Tibial artery (tissue), 4 donors: ENCODE results near the gene CYTH1.
A peak's percentile ranks its signal among the peaks of the same experiment; 100 is the strongest.

Experiments used
- DNase-seq, 2 donors: peaks; one replicate each; pipeline ENCODE4 v3.0.0-alpha.2; 2019
- H3K27ac ChIP-seq, 2 donors: fragments of 200-600 bp; sonication (generic) in 1 of 2; 1 replicate in 1 of 2; 2 replicates in 1 of 2; pipeline ENCODE4 v1.5.1; 2018 to 2019; ENCODE audit warnings: mild to moderate bottlenecking in 1 of 2
- H3K27me3 ChIP-seq, 2 donors: fragments of 200-600 bp; sonication (generic) in 1 of 2; one replicate each; pipeline versions ENCODE4 v1.5.1 to v1.6.0; 2016 to 2019
- H3K36me3 ChIP-seq, 3 donors: fragments of 200-600 bp; sonication (generic) in 2 of 3; one replicate each; pipeline ENCODE4 v1.5.1; 2016 to 2019; ENCODE audit warnings: mild to moderate bottlenecking in 2 of 3
- H3K4me1 ChIP-seq, 4 donors: fragments of 200-600 bp; sonication (generic) in 2 of 4; 1 replicate in 3 of 4; 2 replicates in 1 of 4; pipeline ENCODE4 v1.5.1; 2016 to 2019
- H3K4me3 ChIP-seq, 2 donors: fragments of 200-600 bp; sonication (generic) in 1 of 2; 1 replicate in 1 of 2; 2 replicates in 1 of 2; pipeline ENCODE4 v1.5.1; 2018 to 2019; ENCODE audit warnings: mild to moderate bottlenecking in 2 of 2
- H3K9me3 ChIP-seq, 3 donors: fragments of 200-600 bp; sonication (generic) in 1 of 3; one replicate each; pipeline ENCODE4 v1.5.1; 2016 to 2019
- intact Hi-C: fragments of 100-400 bp; cut with DNase I; formaldehyde crosslinking; loops from one replicate; pipeline ENCODE4 v1.15.0; 2023; ENCODE audit warnings: low total_unique reads
- TF ChIP-seq, protein P1 (sequence below), 2 experiments: fragments of 200-600 bp in 1 of 2; fragments of 450-650 bp in 1 of 2; IDR thresholded peaks; one replicate each; pipeline ENCODE4 v1.5.1; 2017 to 2019; ENCODE audit warnings: antibody characterized with exemption in 2 of 2, mild to moderate bottlenecking in 1 of 2, moderate library complexity in 1 of 2

The CYTH1 gene

DNA sequence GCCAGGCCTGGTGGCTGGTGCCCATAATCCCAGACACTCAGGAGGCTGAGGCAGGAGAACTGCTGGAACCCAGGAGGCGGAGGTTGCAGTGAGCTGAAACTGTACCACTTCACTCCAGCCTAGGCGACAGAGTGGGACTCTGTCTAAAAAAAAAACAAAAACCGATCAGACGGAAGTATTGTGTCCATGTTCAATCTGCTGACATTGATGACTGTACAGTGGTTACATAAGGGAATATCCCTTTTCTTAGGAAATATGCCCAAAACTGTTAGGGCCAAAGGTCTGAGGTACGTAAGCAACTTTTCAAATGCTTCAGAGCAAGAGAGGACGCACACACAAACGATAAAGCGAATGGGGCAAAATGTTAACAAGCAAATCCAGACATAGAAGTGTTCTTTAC lies 135.0 kb downstream of the CYTH1 start:
- no peak overlapping the region for H3K4me3 ChIP-seq
- TF ChIP-seq, protein P1, sequence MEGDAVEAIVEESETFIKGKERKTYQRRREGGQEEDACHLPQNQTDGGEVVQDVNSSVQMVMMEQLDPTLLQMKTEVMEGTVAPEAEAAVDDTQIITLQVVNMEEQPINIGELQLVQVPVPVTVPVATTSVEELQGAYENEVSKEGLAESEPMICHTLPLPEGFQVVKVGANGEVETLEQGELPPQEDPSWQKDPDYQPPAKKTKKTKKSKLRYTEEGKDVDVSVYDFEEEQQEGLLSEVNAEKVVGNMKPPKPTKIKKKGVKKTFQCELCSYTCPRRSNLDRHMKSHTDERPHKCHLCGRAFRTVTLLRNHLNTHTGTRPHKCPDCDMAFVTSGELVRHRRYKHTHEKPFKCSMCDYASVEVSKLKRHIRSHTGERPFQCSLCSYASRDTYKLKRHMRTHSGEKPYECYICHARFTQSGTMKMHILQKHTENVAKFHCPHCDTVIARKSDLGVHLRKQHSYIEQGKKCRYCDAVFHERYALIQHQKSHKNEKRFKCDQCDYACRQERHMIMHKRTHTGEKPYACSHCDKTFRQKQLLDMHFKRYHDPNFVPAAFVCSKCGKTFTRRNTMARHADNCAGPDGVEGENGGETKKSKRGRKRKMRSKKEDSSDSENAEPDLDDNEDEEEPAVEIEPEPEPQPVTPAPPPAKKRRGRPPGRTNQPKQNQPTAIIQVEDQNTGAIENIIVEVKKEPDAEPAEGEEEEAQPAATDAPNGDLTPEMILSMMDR (IDR thresholded peaks at IDR 0.05) = no peak
- no peak for DNase-seq
- no peaks in the 10 kb centered on the region for H3K4me1 ChIP-seq
- H3K27ac ChIP-seq = no peak overlapping the region
- intact Hi-C loops = no loop called here
- no peaks in the 10 kb centered on the region for H3K36me3 ChIP-seq
- H3K27me3 ChIP-seq = peaks cover 0 to 4% of the 10 kb centered on the region in 2 donors
- no peaks in the 10 kb centered on the region for H3K9me3 ChIP-seq

DNA sequence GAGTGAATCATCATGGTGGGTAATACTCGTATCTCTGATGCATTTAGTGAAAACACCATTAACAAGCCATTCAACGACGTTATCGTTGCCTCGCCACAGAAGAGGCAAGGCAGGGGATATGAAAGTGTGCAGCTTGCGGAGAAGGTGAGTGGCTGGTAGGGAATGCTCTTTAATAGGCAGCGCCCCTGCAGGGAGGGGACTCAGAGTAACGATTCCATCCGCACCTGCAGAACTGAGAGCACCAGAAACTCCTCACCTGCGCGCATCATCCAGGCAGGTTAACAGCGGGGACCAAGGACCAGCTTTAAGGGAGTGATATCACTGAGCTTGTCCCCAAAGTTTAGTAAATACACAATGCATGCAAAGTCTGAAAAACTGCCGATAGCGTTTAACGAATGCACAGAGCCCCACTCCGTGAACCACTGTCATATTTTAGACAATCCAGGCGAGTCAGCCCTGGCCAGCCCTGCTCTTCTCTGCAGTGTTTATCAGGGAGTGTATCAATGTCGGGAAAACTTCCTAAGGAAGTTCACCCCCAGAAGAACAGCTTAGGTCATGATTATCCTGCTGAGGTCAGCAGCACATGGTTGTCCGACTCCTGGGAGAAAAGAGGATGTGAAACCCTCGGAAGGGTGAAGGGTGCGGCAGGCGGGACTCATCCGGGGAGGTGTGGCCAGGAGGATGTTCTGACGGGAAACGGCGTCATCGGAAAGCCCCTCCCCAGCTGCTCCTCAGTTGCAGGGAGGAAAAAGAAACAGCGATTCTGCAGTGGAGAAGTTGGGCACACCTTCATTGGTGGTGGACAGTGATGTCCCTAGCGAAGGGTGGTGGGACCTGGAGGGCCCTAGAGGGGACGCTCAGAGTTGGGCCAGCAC lies 136.4 kb downstream of the CYTH1 start:
- TF ChIP-seq, protein P1 (IDR thresholded peaks at IDR 0.05) = no peak
- Histone ChIP-seq H3K27me3 (peaks cover 0 to 4% of the 10 kb centered on the region in 2 donors), H3K36me3 (no peaks in the 10 kb centered on the region), H3K9me3 (no peaks in the 10 kb centered on the region), H3K27ac (no peak overlapping the region), H3K4me1 (no peaks in the 10 kb centered on the region), H3K4me3 (no peak overlapping the region)
- intact Hi-C loops = no loop called here
- peak; percentile 78 to 88 for DNase-seq

DNA sequence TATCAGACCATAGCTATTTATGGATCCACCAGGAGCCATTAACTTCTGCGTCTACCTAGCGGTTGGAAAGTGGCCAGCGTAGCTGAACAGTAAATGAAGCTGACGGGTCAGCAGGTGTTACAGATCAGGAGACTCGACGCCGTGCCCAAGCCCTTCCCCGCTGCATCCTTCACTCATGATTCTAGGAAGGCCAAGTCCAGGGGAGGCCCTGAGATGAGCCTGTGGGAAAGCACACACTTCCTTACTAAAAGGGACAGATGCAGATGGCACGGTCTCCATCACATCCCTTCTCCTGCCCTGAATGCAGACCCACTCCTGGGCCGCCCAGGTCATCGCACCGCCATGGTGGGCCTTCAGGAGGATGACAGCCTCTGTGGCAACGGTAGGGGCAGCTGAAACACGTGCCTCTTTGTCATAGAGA lies 137.1 kb downstream of the CYTH1 start:
- Histone ChIP-seq H3K27me3 (peaks cover 0 to 4% of the 10 kb centered on the region in 2 donors), H3K27ac (no peak overlapping the region), H3K4me3 (no peak overlapping the region), H3K36me3 (no peaks in the 10 kb centered on the region), H3K4me1 (peaks cover 0 to 6% (median 0%) of the 10 kb centered on the region in 4 donors), H3K9me3 (no peaks in the 10 kb centered on the region)
- TF ChIP-seq, protein P1 (IDR thresholded peaks at IDR 0.05) = no peak
- no peak for DNase-seq
- intact Hi-C loops = no loop called here

DNA sequence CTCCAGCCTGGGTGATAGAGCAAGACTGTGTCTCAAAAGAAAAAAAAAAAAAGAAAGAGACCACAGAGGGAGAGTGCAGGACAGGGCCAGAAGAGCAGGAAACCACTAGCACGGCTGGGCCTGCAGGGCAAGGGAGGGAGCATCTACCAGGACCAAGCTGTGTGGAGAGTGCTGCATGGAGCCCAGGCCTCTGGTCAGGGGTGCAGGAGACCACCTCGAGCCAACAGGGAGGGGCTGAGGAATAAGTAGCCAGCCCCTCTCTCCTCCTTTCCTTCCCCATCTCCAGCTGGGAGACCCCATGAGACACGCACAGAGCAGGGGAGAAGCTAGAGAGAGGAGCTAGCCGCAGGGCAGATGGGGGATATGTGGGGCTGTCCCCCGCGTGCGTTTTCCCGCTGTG lies 137.8 kb downstream of the CYTH1 start:
- no peak for DNase-seq
- peaks cover 0 to 10% (median 0%) of the 10 kb centered on the region in 4 donors for H3K4me1 ChIP-seq
- peaks cover 0 to 4% of the 10 kb centered on the region in 2 donors for H3K27me3 ChIP-seq
- H3K27ac ChIP-seq = no peak overlapping the region
- no peak overlapping the region for H3K4me3 ChIP-seq
- TF ChIP-seq, protein P1 (IDR thresholded peaks at IDR 0.05) = no peak
- intact Hi-C loops = no loop called here
- H3K36me3 ChIP-seq = no peaks in the 10 kb centered on the region
- no peaks in the 10 kb centered on the region for H3K9me3 ChIP-seq

DNA sequence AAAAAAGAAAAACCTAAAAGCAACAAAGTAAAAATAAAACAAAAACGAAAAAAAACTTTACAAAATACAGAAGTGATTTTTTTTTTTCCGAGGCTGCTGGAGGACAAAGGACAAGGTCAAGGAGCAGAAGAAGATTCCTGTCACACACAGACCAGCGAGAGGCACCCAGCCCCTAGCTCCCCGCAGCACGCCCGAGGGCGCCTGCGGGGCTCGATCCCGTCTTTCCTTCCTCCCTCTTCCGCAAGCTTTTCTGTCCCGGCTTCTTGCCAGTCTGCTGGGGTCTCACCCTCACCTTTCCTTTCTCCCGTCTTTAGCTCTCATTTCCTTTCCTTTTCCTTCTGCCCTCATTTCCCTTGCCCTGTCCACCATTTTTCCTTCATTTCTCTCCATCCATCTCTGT lies 138.7 kb downstream of the CYTH1 start:
- intact Hi-C loops = no loop called here
- peaks cover 0 to 10% (median 0%) of the 10 kb centered on the region in 4 donors for H3K4me1 ChIP-seq
- peaks cover 0 to 4% of the 10 kb centered on the region in 2 donors for H3K27me3 ChIP-seq
- TF ChIP-seq, protein P1 (IDR thresholded peaks at IDR 0.05) = no peak
- no peak for DNase-seq
- H3K9me3 ChIP-seq = no peaks in the 10 kb centered on the region
- no peaks in the 10 kb centered on the region for H3K36me3 ChIP-seq
- no peak overlapping the region for H3K27ac ChIP-seq
- H3K4me3 ChIP-seq = no peak overlapping the region
